Measurements from ENCODE around the gene COG8.

COG8 gene

GRCh38 chr16:69326172-69326873 lies 13.0 kb downstream of the COG8 start:
- H3K4me1 ChIP-seq, result peaks cover 27% of the 10 kb centered on the region
- TF ChIP-seq, protein P1, sequence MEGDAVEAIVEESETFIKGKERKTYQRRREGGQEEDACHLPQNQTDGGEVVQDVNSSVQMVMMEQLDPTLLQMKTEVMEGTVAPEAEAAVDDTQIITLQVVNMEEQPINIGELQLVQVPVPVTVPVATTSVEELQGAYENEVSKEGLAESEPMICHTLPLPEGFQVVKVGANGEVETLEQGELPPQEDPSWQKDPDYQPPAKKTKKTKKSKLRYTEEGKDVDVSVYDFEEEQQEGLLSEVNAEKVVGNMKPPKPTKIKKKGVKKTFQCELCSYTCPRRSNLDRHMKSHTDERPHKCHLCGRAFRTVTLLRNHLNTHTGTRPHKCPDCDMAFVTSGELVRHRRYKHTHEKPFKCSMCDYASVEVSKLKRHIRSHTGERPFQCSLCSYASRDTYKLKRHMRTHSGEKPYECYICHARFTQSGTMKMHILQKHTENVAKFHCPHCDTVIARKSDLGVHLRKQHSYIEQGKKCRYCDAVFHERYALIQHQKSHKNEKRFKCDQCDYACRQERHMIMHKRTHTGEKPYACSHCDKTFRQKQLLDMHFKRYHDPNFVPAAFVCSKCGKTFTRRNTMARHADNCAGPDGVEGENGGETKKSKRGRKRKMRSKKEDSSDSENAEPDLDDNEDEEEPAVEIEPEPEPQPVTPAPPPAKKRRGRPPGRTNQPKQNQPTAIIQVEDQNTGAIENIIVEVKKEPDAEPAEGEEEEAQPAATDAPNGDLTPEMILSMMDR (IDR thresholded peaks at IDR 0.05), result no peak
- peaks cover 17% of the 10 kb centered on the region for H3K79me2 ChIP-seq
- H3K4me2 ChIP-seq (ENCODE audit: low read length), result peak overlapping the region; percentile 84
- H3K9ac ChIP-seq, result no peak overlapping the region
- H3K27me3 ChIP-seq (ENCODE audit: control insufficient read depth, insufficient read depth, low read length), result no peaks in the 10 kb centered on the region
- H2AFZ ChIP-seq, result no peak overlapping the region
- peak overlapping the region; percentile 52 for H3K4me3 ChIP-seq (ENCODE audit: low read depth, low read length)
- H3K9me3 ChIP-seq (ENCODE audit: control insufficient read depth, low read length), result no peaks in the 10 kb centered on the region
- no peaks in the 10 kb centered on the region for H3K36me3 ChIP-seq (ENCODE audit: control insufficient read depth, insufficient read depth, low read length)
- peak overlapping the region; percentile 81 for H3K27ac ChIP-seq

- H3K4me3 ChIP-seq (ENCODE audit: low read depth, low read length), result peak overlapping the region; percentile 52
These were observed 13.6 kb downstream of the COG8 start for GRCh38 chr16:69325784-69326171.

DNA sequence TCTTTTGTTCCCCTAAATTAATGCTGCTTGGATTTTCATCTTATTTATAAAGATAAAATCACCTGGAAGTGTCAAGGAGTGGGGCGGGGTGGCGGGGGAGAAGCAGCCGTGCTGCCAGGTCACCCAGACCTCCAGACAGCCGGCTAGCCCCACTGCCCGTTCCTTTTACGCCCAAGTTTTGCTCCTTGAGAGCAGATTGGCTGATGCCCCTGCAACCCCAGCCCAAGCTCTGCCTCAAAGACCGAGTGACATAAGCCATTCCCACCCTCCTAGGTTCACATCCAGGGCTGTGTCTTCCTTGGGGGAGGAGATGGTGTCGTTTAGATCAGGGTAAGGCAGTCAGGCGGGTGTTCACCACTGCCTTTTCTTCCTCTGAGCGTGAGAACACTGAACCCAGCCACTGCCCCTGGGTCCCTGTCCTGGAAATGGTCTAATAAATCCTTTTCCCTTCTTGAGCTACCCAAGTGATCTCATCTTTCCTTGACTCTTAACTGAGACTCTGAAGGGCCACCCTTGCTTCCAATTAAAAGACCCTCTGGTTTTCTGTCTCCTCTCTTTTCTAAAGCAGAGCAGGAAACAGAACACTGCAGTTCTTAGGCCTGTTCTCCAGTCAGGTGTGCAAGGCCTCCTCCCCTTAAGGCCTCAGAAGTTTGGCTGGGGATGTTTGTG lies 14.6 kb downstream of the COG8 start:
- peaks cover 27% of the 10 kb centered on the region for H3K4me1 ChIP-seq

More at GRCh38 chr16:69325784-69326171, 13.6 kb downstream of the COG8 start:
- Histone ChIP-seq H3K79me2 (peaks cover 21% of the 10 kb centered on the region), H3K4me2 (ENCODE audit: low read length) (peak overlapping the region; percentile 84), H3K4me1 (peaks cover 27% of the 10 kb centered on the region), H3K27ac (peak overlapping the region; percentile 81), H3K36me3 (ENCODE audit: control insufficient read depth, insufficient read depth, low read length) (no peaks in the 10 kb centered on the region), H3K9ac (no peak overlapping the region), H2AFZ (no peak overlapping the region), H3K27me3 (ENCODE audit: control insufficient read depth, insufficient read depth, low read length) (no peaks in the 10 kb centered on the region), H3K9me3 (ENCODE audit: control insufficient read depth, low read length) (no peaks in the 10 kb centered on the region)
- TF ChIP-seq, protein P1 (IDR thresholded peaks at IDR 0.05), result no peak

GRCh38 chr16:69324013-69324531 lies 15.3 kb downstream of the COG8 start:
- TF ChIP-seq, protein P1 (IDR thresholded peaks at IDR 0.05), result no peak
- Histone ChIP-seq H3K9ac (no peak overlapping the region), H3K4me1 (peaks cover 23% of the 10 kb centered on the region), H3K27me3 (ENCODE audit: control insufficient read depth, insufficient read depth, low read length) (no peaks in the 10 kb centered on the region), H3K4me3 (ENCODE audit: low read depth, low read length) (no peak overlapping the region), H3K9me3 (ENCODE audit: control insufficient read depth, low read length) (no peaks in the 10 kb centered on the region), H3K79me2 (peaks cover 24% of the 10 kb centered on the region), H3K4me2 (ENCODE audit: low read length) (peak overlapping the region; percentile 24), H3K27ac (no peak overlapping the region), H2AFZ (no peak overlapping the region), H3K36me3 (ENCODE audit: control insufficient read depth, insufficient read depth, low read length) (no peaks in the 10 kb centered on the region)

More for the DNA sequence above, 14.6 kb downstream of the COG8 start:
- H2AFZ ChIP-seq, result no peak overlapping the region
- H3K36me3 ChIP-seq (ENCODE audit: control insufficient read depth, insufficient read depth, low read length), result no peaks in the 10 kb centered on the region
- H3K79me2 ChIP-seq, result peaks cover 29% of the 10 kb centered on the region
- H3K27ac ChIP-seq, result peak overlapping the region; percentile 21
- no peak overlapping the region for H3K9ac ChIP-seq
- H3K4me3 ChIP-seq (ENCODE audit: low read depth, low read length), result no peak overlapping the region
- H3K4me2 ChIP-seq (ENCODE audit: low read length), result peak overlapping the region; percentile 16
- no peaks in the 10 kb centered on the region for H3K9me3 ChIP-seq (ENCODE audit: control insufficient read depth, low read length)
- TF ChIP-seq, protein P1 (IDR thresholded peaks at IDR 0.05), result no peak
- H3K27me3 ChIP-seq (ENCODE audit: control insufficient read depth, insufficient read depth, low read length), result no peaks in the 10 kb centered on the region

All from parathyroid adenoma (tissue), 2 donors.